B cell (primary cell): ENCODE results near the gene CEP126. TPM values are rescaled to one million over a fixed set of nuclear protein-coding genes. Genes with fewer than 3 reads are reported as not detected.
"Not testable (repeated sequence)": the region's sequence is repeated elsewhere in the genome, so short reads cannot be mapped to it uniquely, and the experiment has no call there.

ENCODE experiments used
- ATAC-seq: fragments of 200-7000 bp; cut with Tn5 transposase; one replicate; pipeline ENCODE4 v1.10.0; 2021; ENCODE audit warnings: low read depth, mild to moderate bottlenecking, moderate number of reproducible peaks, moderate library complexity
- CTCF ChIA-PET: fragments of 350-600 bp; sonication (Branson Sonifier 250); formaldehyde crosslinking; loops from one replicate; lab custom pipeline; 2021; ENCODE audit warnings: antibody characterized with exemption, inconsistent platforms; lab: Charles Lee
- POLR2A ChIA-PET: fragments of 350-600 bp; sonication (Branson Sonifier 250); formaldehyde crosslinking; loops from one replicate; lab custom pipeline; 2021; ENCODE audit warnings: antibody characterized with exemption; lab: Charles Lee
- DNase-seq: peaks from one replicate; pipeline ENCODE4 v3.0.0; 2013
- H2AFZ ChIP-seq: 2 replicates; pipeline ENCODE4 v1.6.1; 2012; ENCODE audit warnings: mild to moderate bottlenecking, low read depth, low read length; ENCODE audit not compliant: insufficient read depth, poor library complexity, severe bottlenecking
- H3K27ac ChIP-seq, 2 donors: 1 replicate in 1 of 2; 2 replicates in 1 of 2; pipeline ENCODE4 v1.5.1; 2012 to 2013; ENCODE audit warnings: low read length in 2 of 2, mild to moderate bottlenecking in 2 of 2, moderate library complexity in 1 of 2
- H3K27me3 ChIP-seq, 4 experiments: fragments of 200-600 bp in 1 of 4; sonication (generic) in 1 of 4; replicated peaks in 1 of 4; 1 replicate in 2 of 4; 2 replicates in 2 of 4; pipeline versions ENCODE4 v1.6.1 to v1.7.0; 2013 to 2016; ENCODE audit warnings: low read length in 3 of 4, mild to moderate bottlenecking in 2 of 4, mixed read lengths in 1 of 4, moderate library complexity in 1 of 4; ENCODE audit not compliant: insufficient read depth in 4 of 4, control insufficient read depth in 3 of 4; ENCODE audit errors: control extremely low read depth in 1 of 4
- H3K36me3 ChIP-seq, 2 experiments: replicated peaks in 1 of 2; 1 replicate in 1 of 2; 2 replicates in 1 of 2; pipeline versions ENCODE4 v1.6.1 to v1.7.1; 2013; ENCODE audit warnings: low read length in 1 of 2; ENCODE audit not compliant: insufficient read depth in 2 of 2, control insufficient read depth in 1 of 2; ENCODE audit errors: control extremely low read depth in 1 of 2, extremely low read depth in 1 of 2
- H3K4me1 ChIP-seq, 2 donors: fragments of 200-600 bp in 1 of 2; sonication (generic) in 1 of 2; 1 replicate in 1 of 2; 2 replicates in 1 of 2; pipeline versions ENCODE4 v1.5.1 to v1.6.1; 2013 to 2017; ENCODE audit warnings: low read length in 2 of 2; ENCODE audit not compliant: control insufficient read depth in 2 of 2, insufficient read depth in 2 of 2
- H3K4me2 ChIP-seq: replicated peaks from 2 replicates; pipeline ENCODE3; 2012; ENCODE audit warnings: mild to moderate bottlenecking, low read depth, low read length; ENCODE audit not compliant: poor library complexity, severe bottlenecking
- H3K4me3 ChIP-seq, 5 experiments: fragments of 200-600 bp in 1 of 5; sonication (generic) in 1 of 5; 1 replicate in 3 of 5; 2 replicates in 2 of 5; pipeline versions ENCODE4 v1.5.1 to v1.7.0; 2011 to 2016; ENCODE audit warnings: low read length in 4 of 5, mild to moderate bottlenecking in 4 of 5, low read depth in 2 of 5, control low read depth in 1 of 5, moderate library complexity in 1 of 5; ENCODE audit not compliant: insufficient read depth in 1 of 5; ENCODE audit errors: control extremely low read depth in 1 of 5, extremely low read depth in 1 of 5
- H3K79me2 ChIP-seq: fragments of 200-600 bp; sonication (generic); one replicate; pipeline ENCODE4 v1.6.0; 2016; ENCODE audit warnings: low read length; ENCODE audit not compliant: control insufficient read depth, insufficient read depth
- H3K9ac ChIP-seq: fragments of 200-600 bp; sonication (generic); 2 replicates; pipeline ENCODE4 v1.6.1; 2017; ENCODE audit warnings: mild to moderate bottlenecking, low read length, moderate library complexity
- H3K9me3 ChIP-seq, 3 donors: one replicate each; pipeline versions ENCODE4 v1.6.1 to v1.7.1; 2013; ENCODE audit warnings: low read length in 2 of 3; ENCODE audit not compliant: control insufficient read depth in 2 of 3, insufficient read depth in 1 of 3; ENCODE audit errors: control extremely low read depth in 1 of 3
- H4K20me1 ChIP-seq: 2 replicates; pipeline ENCODE4 v1.6.0; 2012; ENCODE audit warnings: mild to moderate bottlenecking, low read length; ENCODE audit not compliant: insufficient read depth, control insufficient read depth, poor library complexity, severe bottlenecking
- H3K27ac Mint-ChIP-seq: one replicate; pipeline ENCODE4 v1.8.0; 2021; ENCODE audit warnings: mixed read lengths
- H3K27me3 Mint-ChIP-seq: one replicate; pipeline ENCODE4 v1.8.0; 2021; ENCODE audit warnings: mixed read lengths
- H3K4me1 Mint-ChIP-seq: one replicate; pipeline ENCODE4 v1.8.0; 2021; ENCODE audit warnings: mixed read lengths
- H3K4me3 Mint-ChIP-seq: one replicate; pipeline ENCODE4 v1.8.0; 2021; ENCODE audit warnings: mixed read lengths
- H3K9me3 Mint-ChIP-seq: one replicate; pipeline ENCODE4 v1.8.0; 2022; ENCODE audit warnings: mixed read lengths; ENCODE audit not compliant: insufficient read depth
- EZH2 ChIP-seq: IDR thresholded peaks from 2 replicates; pipeline ENCODE4 v1.6.1; 2012; ENCODE audit warnings: borderline replicate concordance, low read depth, mild to moderate bottlenecking, moderate library complexity, low read length; ENCODE audit not compliant: insufficient read depth, poor library complexity, severe bottlenecking
- WGBS: methylation state at CpG from one replicate; pipeline ENCODE4 v1.1.5; 2013; ENCODE audit warnings: missing lambda C conversion rate; ENCODE audit not compliant: insufficient coverage; 5-methylcytosine and 5-hydroxymethylcytosine counted together
- intact Hi-C: fragments of 100-400 bp; cut with micrococcal nuclease; formaldehyde crosslinking; loops from one replicate; pipeline ENCODE4 v1.10.0; 2022
- polyA plus RNA-seq: library from polyadenylated mRNA; depleted of rRNA; stranded (reverse); fragments of >200 nt; gene quantifications from 2 replicates; pipeline ENCODE4 v1.2.3, GENCODE V29; 2012
- total RNA-seq, 2 donors: library from RNA; stranded (reverse); fragments of 120-200 nt in 1 of 2; gene quantifications; 1 replicate in 1 of 2; 2 replicates in 1 of 2; pipeline versions ENCODE4 v1.2.3 to v1.2.4, GENCODE V29; 2013 to 2022
- TF ChIP-seq, protein P1 (sequence below): fragments of 200-600 bp; IDR thresholded peaks from one replicate; pipeline ENCODE4 v1.8.0; 2022; ENCODE audit warnings: antibody characterized with exemption, mild to moderate bottlenecking

The CEP126 gene
- total and polyA plus RNA-seq, 2 donors (not counting 1 experiment from before 2014, with no cell fraction given): 1.00 to 9.4 TPM

DNA sequence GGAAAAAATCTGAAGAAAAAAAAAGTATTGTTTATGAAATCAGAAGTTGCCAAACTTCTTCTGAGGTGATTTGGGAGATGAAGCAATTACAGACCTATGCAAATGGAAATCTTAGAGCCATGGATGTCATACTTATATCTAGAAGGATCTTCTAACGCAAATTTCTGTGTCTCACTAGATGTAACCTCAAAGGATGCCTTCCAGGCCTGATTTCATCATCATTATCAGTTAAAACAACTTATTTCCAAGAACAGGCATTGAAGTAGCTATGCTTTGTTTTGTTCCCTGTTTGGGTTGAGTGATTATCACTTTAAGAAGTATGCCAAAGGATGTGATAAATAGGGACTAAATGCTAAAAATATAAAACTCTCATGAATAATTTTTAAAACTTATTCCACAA, 45.4 kb downstream of the CEP126 start:
- intact Hi-C loops: no loop called here
- no CpG with 5 or more reads among the region's 1 CpG for WGBS
- TF ChIP-seq EZH2: no peak
- TF ChIP-seq, protein P1, sequence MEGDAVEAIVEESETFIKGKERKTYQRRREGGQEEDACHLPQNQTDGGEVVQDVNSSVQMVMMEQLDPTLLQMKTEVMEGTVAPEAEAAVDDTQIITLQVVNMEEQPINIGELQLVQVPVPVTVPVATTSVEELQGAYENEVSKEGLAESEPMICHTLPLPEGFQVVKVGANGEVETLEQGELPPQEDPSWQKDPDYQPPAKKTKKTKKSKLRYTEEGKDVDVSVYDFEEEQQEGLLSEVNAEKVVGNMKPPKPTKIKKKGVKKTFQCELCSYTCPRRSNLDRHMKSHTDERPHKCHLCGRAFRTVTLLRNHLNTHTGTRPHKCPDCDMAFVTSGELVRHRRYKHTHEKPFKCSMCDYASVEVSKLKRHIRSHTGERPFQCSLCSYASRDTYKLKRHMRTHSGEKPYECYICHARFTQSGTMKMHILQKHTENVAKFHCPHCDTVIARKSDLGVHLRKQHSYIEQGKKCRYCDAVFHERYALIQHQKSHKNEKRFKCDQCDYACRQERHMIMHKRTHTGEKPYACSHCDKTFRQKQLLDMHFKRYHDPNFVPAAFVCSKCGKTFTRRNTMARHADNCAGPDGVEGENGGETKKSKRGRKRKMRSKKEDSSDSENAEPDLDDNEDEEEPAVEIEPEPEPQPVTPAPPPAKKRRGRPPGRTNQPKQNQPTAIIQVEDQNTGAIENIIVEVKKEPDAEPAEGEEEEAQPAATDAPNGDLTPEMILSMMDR: no peak
- H3K9me3 Mint-ChIP-seq: no peaks in the 10 kb centered on the region
- H3K4me3 ChIP-seq: no peak overlapping the region
- H3K9ac ChIP-seq: no peak overlapping the region
- no peaks in the 10 kb centered on the region for H3K4me1 ChIP-seq
- H2AFZ ChIP-seq: no peak overlapping the region
- H3K27me3 ChIP-seq: no peaks in the 10 kb centered on the region
- no peak overlapping the region for H3K27ac Mint-ChIP-seq
- H3K4me2 ChIP-seq: no peak overlapping the region
- H4K20me1 ChIP-seq: no peaks in the 10 kb centered on the region
- POLR2A ChIA-PET: no interaction called here
- no peak overlapping the region for H3K4me3 Mint-ChIP-seq
- CTCF ChIA-PET: no interaction called here
- ATAC-seq (no peak), DNase-seq (no peak)
- no peaks in the 10 kb centered on the region for H3K79me2 ChIP-seq
- H3K9me3 ChIP-seq: no peaks in the 10 kb centered on the region
- H3K4me1 Mint-ChIP-seq: no peaks in the 10 kb centered on the region
- no peaks in the 10 kb centered on the region for H3K27me3 Mint-ChIP-seq
- peaks cover 0 to 3% of the 10 kb centered on the region in 2 experiments for H3K36me3 ChIP-seq
- no peak overlapping the region for H3K27ac ChIP-seq

DNA sequence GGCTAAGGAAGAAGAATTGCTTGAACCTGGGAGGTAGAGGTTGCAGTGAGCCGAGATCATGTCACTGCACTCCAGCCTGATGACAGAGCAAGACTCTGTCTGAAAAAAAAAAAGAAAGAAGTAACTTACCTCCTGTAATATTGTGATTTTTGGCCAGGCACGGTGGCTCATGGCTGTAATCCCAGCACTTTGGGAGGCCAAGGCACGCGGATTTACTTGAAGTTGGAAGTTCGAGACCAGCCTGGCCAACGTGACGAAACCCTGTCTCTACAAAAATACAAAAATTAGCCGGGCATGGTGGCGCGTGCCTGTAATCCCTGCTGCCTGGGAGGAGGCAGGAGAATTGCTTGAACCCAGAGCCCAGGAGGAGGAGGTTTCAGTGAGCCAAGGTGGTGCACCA, 49.4 kb downstream of the CEP126 start:
- H3K27ac ChIP-seq, DNase-seq, H3K4me1 ChIP-seq, H3K4me3 ChIP-seq, H3K4me2 ChIP-seq, H3K36me3 ChIP-seq, H2AFZ ChIP-seq, H3K9me3 Mint-ChIP-seq, H3K4me3 Mint-ChIP-seq, CTCF ChIA-PET, H3K27me3 ChIP-seq, H3K9ac ChIP-seq, ATAC-seq, H3K27ac Mint-ChIP-seq, H3K79me2 ChIP-seq, H4K20me1 ChIP-seq, H3K4me1 Mint-ChIP-seq, POLR2A ChIA-PET, H3K27me3 Mint-ChIP-seq, H3K9me3 ChIP-seq, intact Hi-C loops: not testable (repeated sequence)
- 98% methylated on average over 8 of the region's 10 CpGs for WGBS
